Hypothalamus (tissue), 51 donors: ENCODE measurements around the gene C13orf46.

Experiments
- DNase-seq, 51 donors: peaks; one replicate each; lab custom pipeline; 2025; lab: John Stamatoyannopoulos, UW

C13orf46 gene

DNA sequence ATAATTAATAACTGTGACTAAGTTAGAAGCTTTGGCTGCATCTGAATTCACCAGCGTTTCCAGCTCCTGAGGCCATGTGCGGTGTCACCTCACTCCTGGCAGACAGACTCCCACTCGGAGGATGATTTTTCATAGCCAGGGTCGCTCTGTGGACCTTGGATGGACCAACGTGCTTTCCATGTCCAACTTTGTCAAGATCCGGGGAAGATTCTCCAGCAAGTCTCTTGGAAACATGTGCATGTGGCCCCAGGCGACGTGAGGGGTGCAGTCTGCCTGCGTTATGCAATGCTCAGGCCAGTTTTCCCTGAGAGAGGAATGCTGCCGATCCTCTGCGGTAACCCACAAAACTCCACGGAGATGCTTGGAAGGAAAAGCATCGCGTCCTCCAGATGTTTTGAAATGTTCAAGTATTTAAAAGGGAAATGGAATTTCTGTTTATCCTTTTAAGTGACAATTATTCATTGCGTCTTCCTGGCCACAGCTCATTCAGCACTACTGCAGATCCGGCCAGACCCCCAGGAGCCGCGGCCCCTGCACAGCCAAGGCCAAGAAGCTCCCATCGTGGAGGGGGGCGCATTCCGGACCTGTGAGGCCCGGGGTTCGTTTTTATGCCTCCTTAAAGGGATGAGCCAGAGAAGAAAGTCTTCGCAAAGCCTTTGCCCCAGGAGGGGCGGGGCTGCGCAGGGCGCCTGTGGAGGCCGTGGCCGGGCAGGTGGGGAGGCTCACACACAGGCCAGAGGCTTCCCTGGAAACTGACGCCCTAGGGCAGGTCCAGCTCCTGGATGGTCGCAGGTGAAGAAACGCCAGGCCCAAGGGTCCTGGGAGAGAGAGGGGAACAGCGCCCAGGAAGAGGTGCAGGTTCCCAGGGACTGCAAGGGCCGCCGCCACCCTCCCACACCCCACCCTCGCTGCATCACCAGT, 46.0 kb downstream of the C13orf46 start:
- no peak for DNase-seq

DNA sequence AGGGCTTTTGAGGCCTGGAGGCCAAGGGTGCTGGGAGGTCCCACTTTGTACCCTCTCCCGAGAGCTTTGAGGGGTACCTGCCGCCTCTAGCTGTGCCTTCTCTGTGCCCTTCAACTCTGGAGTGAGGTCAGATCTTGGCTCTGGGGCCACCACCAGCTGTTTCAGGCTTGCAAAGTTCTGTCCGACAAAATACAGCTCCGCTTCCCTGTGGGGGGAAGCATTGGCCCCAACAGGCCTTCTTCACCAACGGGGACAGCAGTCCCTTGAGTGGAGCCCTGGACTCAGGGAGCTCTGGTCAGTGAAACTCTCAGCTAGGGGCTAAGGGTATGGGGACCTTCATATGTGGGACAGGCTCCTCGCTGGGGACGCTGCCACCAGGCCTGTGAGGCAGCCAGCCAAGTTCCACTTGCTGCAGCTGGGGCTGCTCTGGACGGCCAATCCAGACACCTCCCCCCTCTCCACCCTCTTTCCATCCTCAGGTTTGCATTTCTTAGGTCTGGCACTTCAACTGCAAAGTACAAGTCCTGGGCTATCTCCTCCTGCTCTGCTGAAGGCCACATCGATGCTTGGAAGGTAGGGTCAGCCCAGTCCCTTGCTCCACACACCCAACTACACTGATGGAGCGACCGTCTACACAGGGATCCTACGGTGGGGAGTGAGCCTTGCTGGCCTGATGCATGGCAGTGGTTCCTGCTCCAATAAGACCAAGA, 46.8 kb downstream of the C13orf46 start:
- no peak for DNase-seq

DNA sequence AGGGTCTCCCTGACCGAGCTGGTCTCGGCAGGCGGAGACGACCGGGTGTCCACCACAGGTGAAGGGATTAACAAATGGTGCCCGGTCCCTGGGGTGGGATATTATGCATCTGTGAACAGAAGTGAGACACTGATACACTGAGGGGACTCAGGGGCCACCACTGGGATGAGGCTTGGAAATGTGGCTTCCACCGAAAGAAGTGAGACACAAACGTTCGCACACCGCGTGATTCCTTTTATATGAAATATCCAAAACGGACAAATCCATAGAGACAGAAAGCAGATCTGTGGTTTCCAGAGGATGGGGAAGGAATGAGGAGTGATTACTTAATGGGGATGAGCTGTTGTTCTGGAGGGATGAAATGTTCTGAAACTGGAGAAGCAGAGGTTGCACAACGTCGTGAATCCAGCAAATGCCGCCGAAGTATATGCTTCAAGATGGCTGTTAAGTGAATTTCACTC, 47.5 kb downstream of the C13orf46 start:
- no peak for DNase-seq

DNA sequence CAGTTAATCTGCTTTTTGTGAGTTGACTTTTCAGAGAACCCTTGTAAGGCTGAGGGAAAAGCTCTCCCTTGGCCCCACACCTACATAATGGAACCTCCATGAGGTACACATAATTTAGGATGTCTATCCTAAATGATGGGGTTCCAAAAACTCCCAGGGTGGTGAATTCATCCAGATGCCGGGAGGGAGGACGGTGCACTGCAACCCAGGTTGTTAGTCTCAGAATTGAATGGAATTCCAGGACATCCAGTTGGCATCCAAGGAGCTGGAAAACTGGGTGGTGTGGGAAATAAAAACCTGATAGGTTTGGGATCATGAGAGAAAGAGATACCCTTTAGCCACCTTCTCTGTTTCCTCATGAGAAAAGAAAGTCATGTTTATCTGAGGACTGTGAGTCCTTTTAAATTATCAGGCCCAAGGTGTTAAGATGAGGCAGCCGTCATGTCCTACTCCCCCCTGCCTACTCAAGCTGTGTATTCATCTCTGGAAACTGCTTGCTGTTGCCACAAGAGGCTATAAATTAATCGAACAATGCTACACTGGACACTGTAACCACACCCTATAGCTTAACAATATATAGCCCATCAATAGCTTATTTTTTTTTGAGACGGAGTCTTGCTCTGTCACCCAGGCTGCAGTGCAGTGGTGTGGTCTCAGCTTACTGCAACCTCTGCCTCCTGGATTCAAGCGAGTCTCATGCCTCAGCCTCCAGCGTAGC, 49.5 kb downstream of the C13orf46 start:
- no peak for DNase-seq

DNA sequence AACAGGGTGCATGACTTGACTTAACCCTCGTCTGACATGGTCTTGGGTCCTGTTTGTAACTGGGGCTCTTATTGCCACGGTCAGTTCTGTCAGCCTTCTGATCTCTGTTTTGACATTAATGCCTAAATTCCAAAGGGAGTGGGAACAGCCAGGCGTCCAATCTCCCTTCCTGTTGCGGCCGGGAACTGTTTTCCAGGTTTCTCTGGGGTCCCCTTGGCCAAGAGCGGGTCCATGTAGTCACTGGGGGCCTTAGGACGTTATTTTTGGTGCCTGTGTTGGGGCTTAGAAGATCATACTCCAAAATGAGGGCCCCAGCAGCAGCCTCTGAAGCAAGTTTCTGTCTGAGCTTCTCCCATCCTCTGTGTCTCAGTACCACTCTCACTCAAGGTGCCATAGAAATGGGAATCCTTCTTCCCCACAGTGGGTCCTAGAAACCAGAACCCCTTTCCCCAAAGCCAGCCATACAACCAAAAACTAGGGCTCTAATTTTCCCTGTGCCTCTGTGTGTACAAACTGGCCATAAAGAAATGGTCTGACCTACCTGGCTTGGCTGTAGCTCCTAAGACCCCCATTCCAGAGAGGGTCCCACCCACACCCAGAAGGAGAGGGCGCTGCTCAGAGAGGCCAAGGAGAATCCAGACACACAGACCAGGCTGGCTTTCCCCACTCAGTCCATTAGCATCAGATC, 50.4 kb downstream of the C13orf46 start:
- no peak for DNase-seq

DNA sequence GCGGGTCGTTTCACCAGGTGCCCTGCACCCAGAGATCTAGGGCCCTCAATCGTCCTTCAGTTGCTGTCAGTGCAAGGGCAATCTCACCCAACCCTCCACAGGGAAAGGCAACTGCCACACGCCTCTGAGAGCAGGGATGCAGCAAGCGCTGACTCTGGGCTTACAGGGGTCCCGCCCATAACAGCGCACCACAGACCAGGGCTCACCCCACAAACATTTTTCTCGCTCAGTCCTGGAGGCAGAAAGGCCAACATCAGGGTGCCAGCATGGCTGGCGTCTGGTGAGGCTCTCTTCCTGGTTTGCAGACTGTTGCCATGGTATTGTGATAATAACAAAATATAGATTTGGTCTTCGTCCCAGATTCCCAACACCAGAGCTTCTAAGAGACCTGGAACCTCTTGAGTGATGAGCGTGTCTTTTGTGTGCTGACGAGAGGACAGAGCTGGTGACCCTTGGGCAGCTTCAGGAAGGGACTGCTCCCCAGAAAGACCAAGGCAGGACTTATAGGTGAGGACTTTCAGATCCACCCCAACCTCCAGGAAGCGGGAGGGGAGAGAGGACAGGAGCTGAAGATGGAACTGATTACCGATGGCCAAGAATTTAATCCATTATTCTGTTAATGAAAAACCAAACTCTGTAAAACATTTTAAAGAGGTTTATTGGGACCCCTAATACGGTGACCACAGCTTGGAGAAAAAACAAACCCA, 51.3 kb downstream of the C13orf46 start:
- no peak for DNase-seq

DNA sequence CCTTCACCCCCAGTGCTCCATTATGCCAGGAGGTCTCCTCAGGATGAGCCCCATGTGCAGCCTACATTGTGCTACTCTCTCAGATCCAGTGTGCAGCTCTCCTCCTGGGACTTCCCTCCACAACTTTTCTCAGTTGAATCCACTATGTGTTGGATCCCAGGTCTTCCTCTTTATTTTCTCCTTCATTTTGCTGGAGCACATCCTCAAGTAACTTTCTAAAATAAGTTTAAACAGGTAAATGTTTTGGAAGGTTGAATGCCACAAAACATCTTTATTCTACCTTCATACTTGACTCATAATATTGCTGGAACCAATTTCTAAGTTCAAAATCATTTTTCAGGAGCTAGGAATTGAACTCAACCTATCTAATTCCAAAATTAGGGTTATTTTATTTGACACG, 52.1 kb downstream of the C13orf46 start:
- DNase-seq: no peak

DNA sequence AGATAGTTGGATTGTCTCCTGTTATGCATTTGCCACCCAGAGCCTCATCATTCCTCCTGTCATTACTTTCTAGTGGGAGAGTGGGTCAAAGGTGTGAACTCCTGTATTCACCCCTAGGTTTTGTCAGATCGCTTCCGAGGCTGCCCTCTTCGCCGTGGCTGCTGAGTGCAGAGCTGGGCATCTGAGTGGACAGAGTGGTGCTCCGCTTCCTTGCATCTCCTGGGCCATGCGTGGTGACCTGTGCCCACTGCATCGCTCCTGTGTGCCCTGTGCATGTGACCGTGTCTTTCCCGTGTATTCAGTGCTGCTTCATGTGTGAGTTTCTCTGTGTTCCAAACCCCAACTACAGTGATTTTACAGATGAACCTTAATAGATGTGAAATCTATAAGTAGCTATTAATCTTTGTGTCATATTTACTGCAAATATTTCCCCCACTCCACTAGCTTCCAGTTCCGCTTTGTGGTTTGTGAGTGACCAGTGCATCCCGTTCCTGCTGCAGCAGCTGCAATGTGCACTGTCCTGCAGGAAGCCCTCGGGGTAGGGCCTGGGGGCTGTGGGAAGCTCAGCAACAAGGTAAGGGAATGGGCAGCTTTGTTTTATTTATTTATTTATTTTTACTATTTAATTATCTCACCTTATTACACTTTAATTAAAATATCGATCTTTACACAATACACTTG, 53.1 kb downstream of the C13orf46 start:
- no peak for DNase-seq

DNA sequence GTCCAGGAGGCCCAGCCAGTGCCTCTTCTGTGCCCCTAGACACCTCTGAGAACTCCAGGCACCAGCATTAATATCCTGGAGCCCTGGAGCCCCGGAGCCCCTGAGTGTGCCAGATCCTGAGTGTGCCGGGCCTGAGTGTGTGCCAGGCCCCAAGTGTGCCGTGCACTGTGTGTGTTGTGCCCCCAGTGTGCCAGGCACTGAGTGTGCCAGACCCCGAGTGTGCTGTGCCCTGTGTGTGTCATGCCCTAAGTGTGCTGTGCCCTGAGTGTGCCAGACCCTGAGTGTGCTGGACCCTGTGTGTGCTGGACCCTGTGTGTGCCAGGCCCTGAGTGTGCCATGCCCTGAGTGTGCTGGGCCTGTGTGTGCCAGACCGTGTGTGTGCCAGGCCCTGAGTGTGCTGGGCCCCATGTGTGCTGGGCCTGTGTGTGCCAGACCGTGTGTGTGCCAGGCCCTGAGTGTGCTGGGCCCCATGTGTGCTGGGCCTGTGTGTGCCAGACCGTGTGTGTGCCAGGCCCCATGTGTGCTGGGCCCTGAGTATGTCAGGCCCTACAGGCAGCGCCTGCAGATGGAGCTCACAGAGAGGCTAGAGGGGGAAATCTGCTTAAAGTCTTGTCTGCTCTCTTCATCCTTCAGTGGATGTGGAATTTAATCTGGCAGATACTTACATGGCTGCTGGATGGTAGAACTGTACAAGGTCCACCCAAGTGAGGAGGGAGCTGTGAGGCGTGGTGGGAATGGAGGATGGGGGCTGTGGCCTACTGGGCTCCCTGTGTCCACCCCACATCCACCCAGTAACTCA, 53.9 kb downstream of the C13orf46 start:
- DNase-seq: no peak

DNA sequence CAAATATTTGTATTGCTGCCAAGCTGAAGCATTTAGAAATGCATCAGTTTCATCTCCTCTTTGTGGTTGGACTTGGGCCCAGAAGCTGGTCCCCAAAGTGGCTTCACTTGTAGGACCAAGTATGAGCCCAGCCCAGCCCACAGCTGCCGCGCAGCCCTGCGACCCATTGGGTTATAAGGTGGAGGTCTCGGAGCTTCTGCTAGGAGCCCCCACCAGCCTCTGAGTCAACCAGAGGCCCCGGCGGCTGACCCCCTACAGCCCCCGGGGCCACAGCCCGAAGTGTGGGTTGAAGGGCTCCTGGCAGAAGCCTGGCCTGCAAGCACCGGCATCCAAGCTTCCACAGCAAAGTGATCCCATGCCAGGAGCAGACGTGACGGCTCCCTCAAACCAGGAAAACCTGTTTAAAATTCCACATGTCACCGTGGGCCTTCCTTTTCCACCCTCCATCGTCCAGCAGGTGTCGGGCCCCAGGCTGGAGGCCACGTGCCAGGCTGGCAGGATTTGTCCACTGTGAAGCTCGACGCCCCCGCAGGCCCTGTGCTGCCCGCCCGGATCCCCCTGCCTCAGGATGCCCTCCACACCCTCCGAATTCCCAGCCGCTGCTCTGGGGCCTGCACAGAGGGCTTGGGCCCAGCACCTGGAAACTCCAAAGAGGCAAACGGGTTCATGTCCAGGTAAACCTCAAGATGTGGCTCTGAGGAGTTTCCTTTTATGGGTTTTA, 54.7 kb downstream of the C13orf46 start:
- no peak for DNase-seq

DNA sequence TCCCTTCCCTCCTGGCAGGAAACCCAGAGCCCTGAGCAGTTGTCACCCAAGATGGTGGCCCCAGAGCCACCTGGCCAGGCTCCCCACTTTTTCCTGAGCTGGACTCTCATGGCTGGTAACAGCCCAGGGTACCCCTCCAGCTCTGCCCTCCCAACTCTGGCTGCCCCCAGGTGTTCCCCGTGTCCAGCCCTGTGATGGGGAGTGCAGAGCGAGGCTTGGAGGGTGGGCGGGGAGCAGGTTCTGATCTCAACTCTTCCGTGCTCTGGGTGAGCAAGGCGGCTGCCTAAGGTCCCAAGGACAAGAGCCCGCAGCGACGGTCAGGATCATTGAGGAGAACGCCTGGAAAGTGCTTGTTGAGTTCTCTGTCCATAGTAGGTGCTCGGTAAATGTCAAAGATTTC, 55.3 kb downstream of the C13orf46 start:
- no peak for DNase-seq

DNA sequence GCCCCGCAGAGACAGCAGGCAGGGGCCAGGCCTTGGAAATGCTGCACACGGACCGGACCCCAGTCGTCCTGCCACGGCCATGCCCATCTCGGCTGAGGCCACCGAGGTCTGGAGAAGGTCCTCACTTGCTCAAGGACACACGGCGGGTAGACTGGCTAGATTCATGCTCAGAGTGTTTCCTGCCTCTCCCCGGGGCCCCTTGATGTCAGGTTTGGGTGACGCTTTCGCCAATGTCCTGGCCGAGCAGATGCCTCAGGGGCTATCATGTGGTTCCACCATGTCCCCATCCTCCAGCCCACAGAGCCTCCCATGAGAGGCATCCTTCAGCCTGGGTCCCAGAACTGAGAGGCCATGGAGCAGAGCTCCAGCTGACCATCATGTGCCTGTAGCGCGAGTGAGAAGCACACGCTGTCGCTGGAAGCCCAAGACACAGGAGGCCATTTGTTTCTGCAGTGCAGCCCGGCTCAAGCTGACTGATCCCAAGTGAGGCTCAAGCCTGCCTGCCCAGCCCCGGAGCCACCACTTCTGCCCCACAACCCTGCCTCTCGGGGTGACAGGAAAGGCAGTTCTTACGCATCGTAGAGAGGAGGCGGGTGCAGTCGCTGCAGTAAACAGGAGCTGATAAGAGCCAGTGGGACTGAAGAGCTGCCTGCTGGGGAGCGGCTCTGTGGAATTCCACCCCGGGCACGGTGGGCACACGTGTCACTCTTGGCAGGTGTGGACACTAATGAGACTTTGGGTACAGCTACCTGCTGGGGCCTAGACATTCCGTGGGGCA, 56.1 kb downstream of the C13orf46 start:
- DNase-seq: no peak

DNA sequence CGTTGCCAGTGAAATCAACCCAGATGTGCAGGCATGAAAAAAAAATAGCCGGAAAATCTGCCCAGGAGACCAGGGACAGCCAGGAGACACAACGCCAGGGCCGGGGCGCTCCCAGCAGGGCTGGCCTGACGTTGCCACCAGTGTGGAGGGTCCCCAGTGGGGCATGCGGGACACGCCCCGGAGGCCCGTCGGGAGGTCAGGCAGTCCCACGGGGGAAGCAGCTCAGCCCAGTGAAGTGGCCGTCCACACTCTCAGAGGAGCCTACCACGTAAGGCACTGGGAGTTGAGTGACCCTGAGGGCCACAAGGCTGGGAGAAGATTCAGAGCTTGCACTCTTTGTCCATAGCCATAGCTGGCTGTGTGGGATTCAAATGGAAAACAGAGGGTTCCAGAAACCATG, 56.8 kb downstream of the C13orf46 start:
- no peak for DNase-seq

DNA sequence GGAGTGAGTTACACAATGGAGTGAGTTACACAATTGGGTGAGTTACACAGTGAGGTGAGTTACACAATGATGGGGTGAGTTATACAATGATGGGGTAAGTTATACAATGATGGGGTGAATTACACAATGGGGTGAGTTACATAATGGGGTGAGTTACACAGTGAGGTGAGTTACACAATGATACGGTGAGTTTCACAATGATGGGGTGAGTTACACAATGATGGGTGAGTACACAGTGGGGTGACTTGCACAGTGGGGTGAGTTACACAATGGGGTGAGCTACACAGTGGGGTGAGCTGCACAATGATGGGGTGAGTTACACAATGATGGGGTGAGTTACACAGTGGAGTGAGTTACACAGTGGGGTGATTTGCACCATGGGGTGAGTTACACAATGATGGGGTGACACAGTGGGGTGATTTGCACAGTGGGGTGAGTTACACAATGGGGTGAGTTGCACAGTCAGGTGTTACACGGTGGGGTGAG, 57.5 kb downstream of the C13orf46 start:
- DNase-seq: no peak

DNA sequence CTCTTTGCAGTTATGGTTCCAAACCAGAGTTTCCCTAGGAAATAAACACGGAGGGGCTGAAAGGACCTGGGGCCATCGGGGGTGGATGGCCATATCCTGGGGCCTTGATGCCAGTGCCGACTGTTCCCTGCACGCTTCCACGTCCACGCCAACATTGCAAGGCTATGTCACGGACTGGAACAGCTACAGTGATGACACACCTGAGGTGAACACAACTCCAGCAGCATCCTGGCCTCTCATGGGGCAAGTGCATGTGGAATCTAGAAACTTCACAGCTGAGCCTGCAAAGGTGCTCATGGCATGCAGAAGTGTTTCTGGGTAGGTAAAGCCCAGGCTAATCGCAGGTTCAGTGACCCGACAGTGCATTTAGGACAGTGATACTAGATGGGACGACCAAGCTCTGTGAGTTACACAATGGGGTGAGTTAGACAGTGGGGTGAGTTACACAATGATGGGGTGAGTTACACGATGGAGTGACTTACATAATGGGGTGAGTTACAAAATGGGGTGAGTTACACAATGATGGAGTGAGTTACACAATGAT, 58.0 kb downstream of the C13orf46 start:
- DNase-seq: no peak

DNA sequence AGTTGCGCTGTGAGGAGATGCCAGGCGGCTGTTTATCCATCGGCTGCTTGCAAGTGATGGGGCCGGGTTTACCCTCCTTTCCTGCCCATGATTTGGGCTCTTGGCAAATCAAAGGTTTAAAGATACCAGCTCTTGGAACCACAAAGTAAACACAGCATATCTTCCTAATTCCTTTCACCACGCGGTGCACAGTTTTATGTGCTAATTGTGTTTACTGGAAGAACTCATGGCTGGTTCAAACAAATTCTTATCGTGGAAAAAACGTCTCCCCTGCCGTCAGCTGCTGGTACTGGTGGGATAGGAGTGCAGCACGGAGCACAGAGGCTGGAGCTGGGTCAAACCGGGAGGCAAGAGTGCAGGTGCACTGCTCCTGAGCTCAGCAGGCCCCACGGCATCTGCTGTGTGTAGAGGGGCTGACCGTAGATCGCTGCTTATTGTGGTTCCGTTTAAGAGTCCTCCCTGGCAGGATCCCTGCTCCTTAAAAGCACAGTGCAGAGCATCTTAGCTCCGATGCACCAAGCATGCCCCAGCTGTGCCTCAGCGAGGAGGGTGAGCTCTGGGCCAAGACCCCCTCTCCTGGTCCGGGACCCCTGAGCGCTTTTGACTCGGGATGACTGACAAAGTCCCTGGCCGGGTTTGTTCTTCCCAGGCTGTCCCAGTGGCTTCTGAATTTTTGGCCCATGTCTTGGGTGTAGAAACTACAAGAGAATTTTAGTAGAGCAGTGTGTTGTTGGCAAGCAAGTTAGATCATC, 58.7 kb downstream of the C13orf46 start:
- no peak for DNase-seq
